Measurements from ENCODE around the gene RUFY4. TPM values are rescaled to one million over a fixed set of nuclear protein-coding genes. Genes with fewer than 3 reads are reported as not detected.

The RUFY4 gene
- polyA plus RNA-seq, 1 donor (not counting 4 experiments of a cell fraction or from before 2014, with no cell fraction given) = not detected

DNA sequence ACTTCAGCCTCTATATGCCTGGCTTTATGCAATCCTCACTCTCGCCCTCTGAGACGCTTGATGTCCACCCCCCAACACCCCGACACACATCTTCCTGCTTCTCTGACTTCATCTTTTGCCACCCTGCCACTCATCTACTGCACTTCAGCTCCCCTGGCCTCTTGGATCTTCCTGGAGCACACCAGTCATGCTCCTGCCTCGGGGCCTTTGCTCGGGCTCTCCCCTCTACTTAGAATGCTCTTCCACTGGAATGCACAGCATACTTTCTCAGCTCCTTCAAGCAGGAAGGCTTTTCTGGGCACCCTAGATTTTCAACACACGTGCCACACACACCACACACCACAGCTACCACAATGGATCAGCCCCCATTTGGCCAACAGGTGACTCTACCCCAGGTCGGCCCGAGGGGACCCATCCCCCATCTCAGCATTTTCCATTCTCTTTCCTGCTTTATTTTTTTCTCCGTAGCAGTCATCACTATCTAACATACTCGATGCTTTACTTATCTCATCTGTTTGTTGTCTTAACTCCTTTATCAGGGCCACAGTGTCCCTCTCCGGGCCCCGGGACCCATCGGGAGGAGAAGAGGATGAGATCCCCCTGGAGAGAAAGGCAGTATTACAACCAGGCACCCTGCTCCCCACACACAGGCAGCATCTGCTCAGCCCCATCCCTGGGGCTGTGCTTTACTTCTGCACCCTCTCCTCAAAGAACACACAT is 2.3 kb downstream of the RUFY4 start:
- Histone ChIP-seq H3K36me3 (ENCODE audit: control insufficient read depth in 2 of 2, extremely low read depth in 1 of 2, insufficient read depth in 2 of 2, low read length in 2 of 2) (no peaks in the 10 kb centered on the region), H3K4me2 (ENCODE audit: control insufficient read depth, extremely low read depth, insufficient read depth, low read depth, low read length) (no peak overlapping the region), H3K4me1 (ENCODE audit: control insufficient read depth, extremely low read depth, insufficient read depth, low read length) (no peaks in the 10 kb centered on the region), H3K9ac (ENCODE audit: control insufficient read depth, extremely low read depth, insufficient read depth, low read length) (no peak overlapping the region), H3K9me1 (ENCODE audit: control insufficient read depth, extremely low read depth, insufficient read depth, low read length) (no peaks in the 10 kb centered on the region), H4K20me1 (ENCODE audit: control insufficient read depth, extremely low read depth, insufficient read depth, low read length) (no peaks in the 10 kb centered on the region), H3K27me3 (ENCODE audit: control insufficient read depth, extremely low read depth, insufficient read depth, low read length) (peaks cover 44% of the 10 kb centered on the region), H3K4me3 (ENCODE audit: control insufficient read depth in 2 of 3, extremely low read depth in 1 of 3, insufficient read depth in 2 of 3, low read depth in 1 of 3, low read length in 3 of 3) (no peak overlapping the region), H3K79me2 (ENCODE audit: control insufficient read depth, insufficient read depth, low read length) (no peaks in the 10 kb centered on the region), H2AFZ (ENCODE audit: control insufficient read depth, low read length) (no peak overlapping the region), H3K27ac (ENCODE audit: control insufficient read depth, insufficient read depth, low read length) (no peak overlapping the region), H3K9me3 (ENCODE audit: control insufficient read depth, low read depth, low read length) (no peaks in the 10 kb centered on the region)
- dilution Hi-C loops (cut with MboI; ENCODE audit: extremely low pct_ligation_motif_present, low sequenced_read_pairs) = no loop called here
- FAIRE-seq (no peak), DNase-seq (ENCODE audit: low read depth, low spot score) (no peak)
- no peak for TF ChIP-seq EZH2 (IDR thresholded peaks at IDR 0.05; ENCODE audit: low read length)
- TF ChIP-seq, protein P1, sequence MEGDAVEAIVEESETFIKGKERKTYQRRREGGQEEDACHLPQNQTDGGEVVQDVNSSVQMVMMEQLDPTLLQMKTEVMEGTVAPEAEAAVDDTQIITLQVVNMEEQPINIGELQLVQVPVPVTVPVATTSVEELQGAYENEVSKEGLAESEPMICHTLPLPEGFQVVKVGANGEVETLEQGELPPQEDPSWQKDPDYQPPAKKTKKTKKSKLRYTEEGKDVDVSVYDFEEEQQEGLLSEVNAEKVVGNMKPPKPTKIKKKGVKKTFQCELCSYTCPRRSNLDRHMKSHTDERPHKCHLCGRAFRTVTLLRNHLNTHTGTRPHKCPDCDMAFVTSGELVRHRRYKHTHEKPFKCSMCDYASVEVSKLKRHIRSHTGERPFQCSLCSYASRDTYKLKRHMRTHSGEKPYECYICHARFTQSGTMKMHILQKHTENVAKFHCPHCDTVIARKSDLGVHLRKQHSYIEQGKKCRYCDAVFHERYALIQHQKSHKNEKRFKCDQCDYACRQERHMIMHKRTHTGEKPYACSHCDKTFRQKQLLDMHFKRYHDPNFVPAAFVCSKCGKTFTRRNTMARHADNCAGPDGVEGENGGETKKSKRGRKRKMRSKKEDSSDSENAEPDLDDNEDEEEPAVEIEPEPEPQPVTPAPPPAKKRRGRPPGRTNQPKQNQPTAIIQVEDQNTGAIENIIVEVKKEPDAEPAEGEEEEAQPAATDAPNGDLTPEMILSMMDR (optimal IDR thresholded peaks at IDR 0.05 in 1 of 3, IDR thresholded peaks at IDR 0.05 in 1 of 3, conservative IDR thresholded peaks at IDR 0.05 in 1 of 3; ENCODE audit: extremely low read depth in 1 of 3, insufficient read depth in 2 of 3, low read length in 3 of 3) = no peak

- no peak overlapping the region for H3K27ac ChIP-seq (ENCODE audit: control insufficient read depth, insufficient read depth, low read length)
- peaks cover 41% of the 10 kb centered on the region for H3K27me3 ChIP-seq (ENCODE audit: control insufficient read depth, extremely low read depth, insufficient read depth, low read length)
- no peak overlapping the region for H3K4me3 ChIP-seq (ENCODE audit: control insufficient read depth in 2 of 3, extremely low read depth in 1 of 3, insufficient read depth in 2 of 3, low read depth in 1 of 3, low read length in 3 of 3)
- no peaks in the 10 kb centered on the region for H4K20me1 ChIP-seq (ENCODE audit: control insufficient read depth, extremely low read depth, insufficient read depth, low read length)
- no peaks in the 10 kb centered on the region for H3K9me3 ChIP-seq (ENCODE audit: control insufficient read depth, low read depth, low read length)
- no peak overlapping the region for H3K9ac ChIP-seq (ENCODE audit: control insufficient read depth, extremely low read depth, insufficient read depth, low read length)
- H2AFZ ChIP-seq (ENCODE audit: control insufficient read depth, low read length) = no peak overlapping the region
- no peak for FAIRE-seq
- dilution Hi-C loops (cut with MboI; ENCODE audit: extremely low pct_ligation_motif_present, low sequenced_read_pairs) = no loop called here
- no peak overlapping the region for H3K4me2 ChIP-seq (ENCODE audit: control insufficient read depth, extremely low read depth, insufficient read depth, low read depth, low read length)
- no peaks in the 10 kb centered on the region for H3K4me1 ChIP-seq (ENCODE audit: control insufficient read depth, extremely low read depth, insufficient read depth, low read length)
- no peaks in the 10 kb centered on the region for H3K9me1 ChIP-seq (ENCODE audit: control insufficient read depth, extremely low read depth, insufficient read depth, low read length)
- TF ChIP-seq, protein P1 (optimal IDR thresholded peaks at IDR 0.05 in 1 of 3, IDR thresholded peaks at IDR 0.05 in 1 of 3, conservative IDR thresholded peaks at IDR 0.05 in 1 of 3; ENCODE audit: extremely low read depth in 1 of 3, insufficient read depth in 2 of 3, low read length in 3 of 3) = no peak
- TF ChIP-seq EZH2 (IDR thresholded peaks at IDR 0.05; ENCODE audit: low read length) = no peak
- H3K36me3 ChIP-seq (ENCODE audit: control insufficient read depth in 2 of 2, extremely low read depth in 1 of 2, insufficient read depth in 2 of 2, low read length in 2 of 2) = no peaks in the 10 kb centered on the region
- DNase-seq (ENCODE audit: low read depth, low spot score) = no peak
- no peaks in the 10 kb centered on the region for H3K79me2 ChIP-seq (ENCODE audit: control insufficient read depth, insufficient read depth, low read length)
These were observed 2.9 kb downstream of the RUFY4 start for GRCh38 chr2:218072002-218072401.
